A673 (cell line): Measurements from ENCODE around the gene INAFM1.

Experiments
- EZH2 ChIP-seq: fragments of 200-600 bp; sonication (generic); IDR thresholded peaks from 2 replicates; pipeline ENCODE4 v1.6.1; 2017; ENCODE audit warnings: borderline replicate concordance, low read depth, mild to moderate bottlenecking, mixed read lengths, antibody characterized with exemption, low read length; ENCODE audit not compliant: poor library complexity, severe bottlenecking
- TF ChIP-seq, protein P1 (sequence below): fragments of 300-800, 200-600 bp; sonication (generic); conservative IDR thresholded peaks from 2 replicates; pipeline ENCODE4 v1.5.1; 2017; ENCODE audit warnings: low read depth, mild to moderate bottlenecking, antibody characterized with exemption, low read length, moderate library complexity, mixed read lengths

GRCh38 chr19:47231215-47232054 lies 43.2 kb upstream of the INAFM1 start:
- TF ChIP-seq, protein P1, sequence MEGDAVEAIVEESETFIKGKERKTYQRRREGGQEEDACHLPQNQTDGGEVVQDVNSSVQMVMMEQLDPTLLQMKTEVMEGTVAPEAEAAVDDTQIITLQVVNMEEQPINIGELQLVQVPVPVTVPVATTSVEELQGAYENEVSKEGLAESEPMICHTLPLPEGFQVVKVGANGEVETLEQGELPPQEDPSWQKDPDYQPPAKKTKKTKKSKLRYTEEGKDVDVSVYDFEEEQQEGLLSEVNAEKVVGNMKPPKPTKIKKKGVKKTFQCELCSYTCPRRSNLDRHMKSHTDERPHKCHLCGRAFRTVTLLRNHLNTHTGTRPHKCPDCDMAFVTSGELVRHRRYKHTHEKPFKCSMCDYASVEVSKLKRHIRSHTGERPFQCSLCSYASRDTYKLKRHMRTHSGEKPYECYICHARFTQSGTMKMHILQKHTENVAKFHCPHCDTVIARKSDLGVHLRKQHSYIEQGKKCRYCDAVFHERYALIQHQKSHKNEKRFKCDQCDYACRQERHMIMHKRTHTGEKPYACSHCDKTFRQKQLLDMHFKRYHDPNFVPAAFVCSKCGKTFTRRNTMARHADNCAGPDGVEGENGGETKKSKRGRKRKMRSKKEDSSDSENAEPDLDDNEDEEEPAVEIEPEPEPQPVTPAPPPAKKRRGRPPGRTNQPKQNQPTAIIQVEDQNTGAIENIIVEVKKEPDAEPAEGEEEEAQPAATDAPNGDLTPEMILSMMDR = no peak
- no peak for TF ChIP-seq EZH2
